HG03354 (cell line): Measurements from ENCODE around the gene TSC22D3.

ENCODE experiments used
- ATAC-seq: cut with Tn5 transposase; IDR thresholded peaks from one replicate; pipeline ENCODE4 v1.9.1; 2021; ENCODE audit warnings: mild to moderate bottlenecking; ENCODE audit not compliant: unreplicated experiment, poor library complexity, severe bottlenecking

The TSC22D3 gene

DNA sequence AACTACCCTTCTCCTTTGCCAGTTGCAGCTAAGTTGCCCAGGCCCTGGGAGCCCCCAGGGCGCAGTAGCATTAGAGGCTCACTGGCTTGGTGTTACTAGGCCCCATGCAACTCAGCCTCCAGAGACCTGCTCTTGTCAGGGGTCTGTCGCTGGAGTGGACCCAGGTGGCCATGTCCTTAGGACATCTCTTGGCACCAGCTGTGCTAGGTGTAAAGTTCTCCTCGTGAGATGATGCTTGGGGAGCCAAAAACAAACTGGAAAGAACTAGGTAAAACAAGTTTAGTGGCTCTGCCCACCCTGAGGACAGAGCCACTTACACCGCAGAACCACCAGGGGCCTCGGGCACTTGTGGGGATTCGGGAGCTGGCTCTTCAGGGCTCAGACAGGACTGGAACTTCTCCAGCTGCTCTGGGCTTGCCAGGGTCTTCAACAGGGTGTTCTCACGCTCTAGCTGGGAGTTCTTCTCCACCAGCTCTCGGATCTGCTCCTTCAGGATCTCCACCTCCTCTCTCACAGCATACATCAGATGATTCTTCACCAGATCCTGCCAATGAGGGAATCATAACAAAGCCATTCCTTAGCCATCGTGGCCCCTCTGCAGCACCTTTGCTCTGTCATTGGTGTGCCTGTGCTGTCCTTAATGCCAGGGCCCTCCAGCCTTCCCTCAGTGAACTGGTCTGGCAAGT is 61.2 kb downstream of the TSC22D3 start:
- no peak for ATAC-seq

DNA sequence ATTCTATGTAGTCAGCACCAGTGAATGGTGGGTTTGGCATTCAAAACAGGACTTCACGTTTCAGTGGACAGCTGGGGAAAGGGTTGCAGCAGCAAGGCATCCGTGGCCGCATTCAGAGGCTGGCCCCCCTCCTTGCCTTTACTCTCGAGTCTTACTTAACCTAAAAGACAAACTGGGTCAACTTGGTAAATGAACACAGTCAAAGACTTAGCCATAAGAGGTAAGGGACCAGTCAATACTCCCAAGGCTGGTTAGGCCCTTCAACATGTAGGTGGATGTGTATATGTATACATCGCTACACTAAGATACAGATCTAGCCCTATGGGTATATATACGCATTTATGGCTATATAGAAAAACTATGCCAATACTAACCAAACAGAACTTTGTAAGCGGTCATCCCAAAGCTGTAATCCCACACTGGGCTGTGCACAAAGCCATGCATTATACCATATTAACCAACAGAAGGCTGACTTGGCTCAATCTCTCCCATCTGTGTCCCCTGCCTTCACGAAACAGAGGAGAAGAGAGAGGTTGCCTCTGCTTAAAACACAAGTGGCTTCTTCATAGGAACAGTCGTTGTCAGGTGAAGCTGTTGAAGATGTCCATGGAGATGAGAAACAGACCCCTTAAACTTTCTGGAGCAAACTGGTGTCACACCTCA is 61.9 kb downstream of the TSC22D3 start:
- no peak for ATAC-seq

DNA sequence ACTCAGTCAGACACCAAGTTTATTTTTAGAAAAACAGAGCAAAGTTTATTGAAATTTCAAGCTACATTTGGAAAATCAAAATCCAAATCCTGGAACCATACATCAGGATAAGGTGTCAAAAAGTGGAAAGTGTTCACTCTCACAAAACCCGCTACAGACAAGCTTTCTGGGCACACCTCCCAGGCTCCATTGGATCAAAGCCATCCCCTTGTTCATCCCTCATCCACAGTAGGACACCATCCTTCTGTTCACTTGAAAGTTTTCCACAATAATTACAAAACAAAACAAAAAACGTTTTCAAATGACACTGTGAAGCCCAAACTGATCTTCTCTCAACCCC is 62.4 kb downstream of the TSC22D3 start:
- ATAC-seq, result no peak

DNA sequence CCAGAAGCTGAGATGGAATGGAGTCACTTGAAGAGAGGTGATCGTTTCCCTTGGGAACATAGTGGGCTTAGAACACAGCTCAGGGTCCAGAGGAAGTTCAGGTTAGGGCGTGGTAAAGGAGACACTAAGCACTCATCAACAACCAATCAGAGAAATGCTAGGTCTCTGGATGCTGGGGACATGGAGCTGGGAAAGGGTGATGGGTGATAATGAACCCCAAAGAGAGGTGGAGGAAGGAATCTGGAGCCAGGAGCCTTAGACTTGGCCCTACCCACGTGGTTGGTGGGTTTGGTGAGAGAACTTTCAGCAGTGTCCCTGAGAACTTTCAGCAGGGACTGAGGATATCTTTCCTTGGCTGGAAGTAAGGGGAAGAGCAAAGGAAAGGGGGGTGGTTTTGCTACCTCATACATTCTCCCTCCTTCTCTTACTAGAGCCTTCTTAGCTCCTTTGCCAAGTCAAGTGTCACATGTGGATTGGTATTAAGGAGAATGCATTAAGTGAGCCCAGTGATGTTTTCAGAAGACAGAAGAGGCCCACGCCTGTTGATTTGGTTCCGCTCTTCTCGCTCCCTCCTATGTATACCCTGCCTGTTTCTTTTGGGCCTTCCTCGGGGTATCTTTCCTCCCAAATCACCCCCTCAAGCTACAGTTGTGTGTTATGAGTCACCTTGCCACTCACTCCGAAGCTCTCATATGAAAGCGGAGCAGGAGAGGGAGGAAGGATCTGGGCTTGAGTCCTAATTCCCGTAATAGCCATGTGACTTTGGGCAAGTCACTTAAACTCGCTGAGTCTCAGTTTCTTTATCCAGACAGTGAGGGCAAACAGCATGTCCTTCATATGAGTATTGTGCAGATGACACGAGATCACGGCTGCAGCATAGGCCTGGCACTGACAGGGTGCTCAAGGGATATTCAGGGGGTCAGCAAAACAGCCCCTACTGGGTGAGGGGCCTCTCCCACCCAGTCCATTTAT is 63.1 kb downstream of the TSC22D3 start:
- no peak for ATAC-seq

DNA sequence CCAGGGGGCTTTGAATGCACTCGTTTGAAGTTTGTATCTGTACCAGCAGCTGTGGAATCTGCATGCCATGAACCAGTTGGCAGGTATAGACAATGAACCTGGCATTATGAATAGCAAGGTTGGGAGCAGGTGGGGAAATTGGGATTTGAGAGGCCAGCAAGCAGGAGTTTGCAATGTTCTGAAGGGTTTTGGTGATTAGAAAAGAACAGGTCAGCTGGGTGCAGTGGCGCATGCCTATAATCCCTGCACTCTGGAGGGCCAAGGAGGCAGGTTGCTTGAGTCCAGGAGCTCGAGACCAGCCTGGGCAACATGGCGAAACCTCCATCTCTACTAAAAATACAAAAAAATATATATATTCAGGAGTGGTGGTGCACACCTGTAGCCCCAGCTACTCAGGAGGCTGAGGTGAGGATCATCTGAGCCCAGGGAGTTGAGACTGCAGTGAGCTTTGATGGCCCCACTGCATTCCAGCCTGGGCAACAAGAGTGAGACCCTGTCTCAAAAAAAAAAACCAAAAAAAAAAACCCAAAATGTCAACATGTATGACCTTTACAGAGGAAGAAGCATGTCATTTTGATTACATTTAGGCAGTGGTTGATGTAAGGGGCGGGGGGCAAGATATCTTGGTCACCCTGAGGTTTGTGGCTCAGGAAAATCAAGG is 63.9 kb downstream of the TSC22D3 start:
- no peak for ATAC-seq

DNA sequence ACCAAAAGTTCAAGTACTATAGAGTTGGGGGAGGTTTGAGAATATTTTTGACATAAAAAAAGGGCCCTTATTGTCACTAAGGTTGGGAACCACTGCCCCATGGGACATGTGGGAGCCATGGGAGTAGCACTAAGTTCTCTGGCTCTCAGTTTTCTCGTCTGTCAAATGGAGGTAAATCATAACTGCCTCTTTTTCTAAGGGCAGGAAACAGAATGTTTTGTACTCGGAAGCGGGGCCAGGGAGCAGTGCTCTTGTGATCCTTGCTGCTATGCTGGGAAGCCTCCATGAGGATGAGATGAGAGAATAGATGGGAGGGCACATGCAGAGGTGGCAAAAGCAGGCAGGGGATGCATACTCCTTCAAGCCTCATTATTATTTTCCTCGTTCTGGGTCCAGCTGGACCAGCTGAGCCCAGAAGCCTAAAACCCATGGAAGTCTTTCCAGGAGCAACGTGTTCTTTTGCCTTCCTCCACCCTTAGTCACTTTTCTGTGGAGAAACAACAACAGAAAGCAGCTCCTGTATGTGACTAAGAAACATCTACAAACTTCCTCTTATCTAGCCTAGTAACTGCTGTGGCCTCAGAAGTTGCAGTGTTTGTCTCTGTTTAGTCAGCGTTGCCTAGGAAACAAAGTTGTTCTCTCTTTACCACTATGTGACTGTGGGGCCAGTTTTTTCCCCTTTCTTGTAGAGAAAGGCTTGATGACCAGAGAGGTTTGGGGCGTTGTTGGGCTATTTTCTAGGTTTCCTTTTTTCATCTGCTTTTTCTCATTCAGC is 64.8 kb downstream of the TSC22D3 start:
- peak; percentile 83 for ATAC-seq

DNA sequence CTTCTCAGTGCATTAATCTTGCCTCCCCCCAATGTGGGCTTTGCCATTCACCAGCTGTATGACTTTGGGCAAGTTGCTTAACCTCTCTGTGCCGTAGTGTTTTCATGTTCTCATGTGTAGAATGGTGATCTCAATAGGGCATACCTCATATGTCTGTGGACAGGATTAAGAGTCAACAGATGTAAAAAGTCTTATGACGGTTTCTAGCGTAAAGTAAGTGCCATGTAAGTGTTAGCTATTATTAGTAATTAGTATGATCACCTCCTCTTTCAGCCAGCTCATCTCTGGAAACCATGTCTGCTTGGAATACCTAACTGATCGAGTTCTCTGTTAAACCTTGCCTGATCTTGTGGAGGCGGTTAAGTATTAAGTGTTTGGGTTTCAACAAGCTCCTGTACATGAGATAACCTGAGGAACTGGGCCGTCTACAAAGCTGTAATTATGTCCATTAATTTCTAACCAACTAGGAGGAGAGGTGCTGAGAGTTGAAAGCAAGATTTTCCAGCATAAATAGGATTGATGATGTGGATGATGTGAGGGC is 66.3 kb downstream of the TSC22D3 start:
- ATAC-seq, result peak; percentile 37

DNA sequence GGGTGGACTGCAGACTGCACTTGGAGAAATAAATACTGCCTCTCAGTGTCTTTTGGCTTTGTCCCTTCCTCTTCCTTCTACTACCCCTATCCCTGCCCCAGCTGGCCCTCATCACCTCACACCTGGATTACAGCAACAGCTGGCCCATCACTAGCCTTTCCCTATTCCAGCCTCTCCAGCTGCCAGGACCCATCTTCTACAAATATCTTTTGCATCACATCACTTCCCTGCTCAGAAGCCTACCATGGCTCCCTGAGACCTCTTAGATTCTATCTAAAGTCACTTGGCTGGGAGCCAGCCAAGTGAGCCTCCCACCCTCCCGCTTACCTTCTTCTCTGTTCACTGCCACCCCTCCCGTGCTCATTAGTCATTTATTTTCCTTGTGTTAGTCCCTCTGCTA is 66.8 kb downstream of the TSC22D3 start:
- no peak for ATAC-seq

DNA sequence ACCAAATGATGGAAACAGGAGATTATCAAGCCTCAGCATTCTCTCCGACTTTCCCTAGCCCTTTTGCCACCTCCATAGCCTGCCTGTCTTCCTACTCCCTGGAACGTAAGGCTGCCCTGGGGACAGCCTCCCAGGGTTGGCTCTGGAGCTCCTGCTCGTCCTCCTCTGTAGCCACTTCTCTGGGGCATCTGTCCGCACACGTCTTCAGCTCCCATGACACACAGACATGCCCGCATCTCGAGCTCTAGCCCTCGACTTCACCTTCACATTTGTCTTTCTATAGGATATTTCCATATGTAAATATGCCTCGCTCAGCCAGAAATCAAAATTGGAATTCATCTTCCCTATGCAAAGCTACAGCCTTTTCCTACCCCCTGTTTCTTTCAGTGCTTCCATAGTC is 67.7 kb downstream of the TSC22D3 start:
- ATAC-seq, result no peak

DNA sequence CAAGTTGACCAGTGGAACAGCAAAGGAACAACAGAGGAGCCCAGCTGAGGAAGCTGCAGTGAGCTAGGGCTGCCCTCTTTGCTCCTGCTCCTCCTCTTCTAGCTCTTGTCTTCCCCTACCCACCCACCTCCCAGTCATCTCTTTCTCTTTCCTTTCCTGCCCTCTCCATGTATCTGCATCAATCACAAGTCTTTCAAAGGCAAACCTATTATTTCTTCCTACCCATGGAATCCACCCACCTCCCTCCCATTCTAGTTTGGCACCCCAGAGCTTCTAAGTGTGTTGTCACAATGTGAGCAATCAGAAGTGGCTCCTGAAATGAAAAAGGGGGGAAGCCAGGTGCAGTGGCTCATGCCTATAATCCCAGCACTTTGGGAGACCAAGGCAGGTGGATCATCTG is 69.3 kb downstream of the TSC22D3 start:
- ATAC-seq, result no peak

DNA sequence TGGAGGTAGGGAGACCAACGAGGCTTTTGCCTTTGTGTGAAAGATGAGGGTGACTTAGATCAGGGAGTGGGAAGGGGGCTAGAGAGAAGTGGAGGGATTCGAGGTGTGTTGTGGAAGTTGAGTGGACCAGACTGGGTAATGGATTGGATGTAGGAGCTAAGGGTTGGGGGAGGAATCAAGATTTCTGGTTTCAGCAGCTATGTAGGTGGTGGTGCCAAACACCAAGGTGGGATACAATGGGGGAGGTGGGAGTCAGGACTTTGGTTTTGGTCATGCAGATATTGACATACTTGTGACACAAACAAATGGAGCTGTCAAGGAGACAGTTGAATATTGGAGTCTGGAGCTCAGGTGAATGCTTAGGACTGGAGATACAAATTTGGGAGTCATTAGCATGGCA is 71.0 kb downstream of the TSC22D3 start:
- no peak for ATAC-seq

DNA sequence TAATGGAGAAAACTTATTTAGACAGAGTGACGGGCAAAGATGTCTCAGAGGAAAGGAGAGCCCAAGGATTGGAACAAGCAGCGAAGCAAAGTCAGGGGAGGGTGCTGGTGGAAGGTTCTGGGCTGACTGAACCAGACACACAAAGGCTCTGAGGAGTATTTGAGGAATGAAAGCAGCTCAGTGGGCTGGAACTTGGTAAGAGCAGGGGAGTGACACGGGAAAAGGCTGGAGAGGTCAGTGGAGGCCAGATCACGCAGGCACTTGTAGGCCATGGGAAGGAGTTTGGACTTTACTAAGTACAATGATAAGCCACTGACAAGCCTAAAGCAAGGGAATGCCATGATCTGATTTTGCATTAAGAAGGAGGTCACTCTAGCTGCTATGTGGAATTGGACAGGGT is 71.4 kb downstream of the TSC22D3 start:
- no peak for ATAC-seq

DNA sequence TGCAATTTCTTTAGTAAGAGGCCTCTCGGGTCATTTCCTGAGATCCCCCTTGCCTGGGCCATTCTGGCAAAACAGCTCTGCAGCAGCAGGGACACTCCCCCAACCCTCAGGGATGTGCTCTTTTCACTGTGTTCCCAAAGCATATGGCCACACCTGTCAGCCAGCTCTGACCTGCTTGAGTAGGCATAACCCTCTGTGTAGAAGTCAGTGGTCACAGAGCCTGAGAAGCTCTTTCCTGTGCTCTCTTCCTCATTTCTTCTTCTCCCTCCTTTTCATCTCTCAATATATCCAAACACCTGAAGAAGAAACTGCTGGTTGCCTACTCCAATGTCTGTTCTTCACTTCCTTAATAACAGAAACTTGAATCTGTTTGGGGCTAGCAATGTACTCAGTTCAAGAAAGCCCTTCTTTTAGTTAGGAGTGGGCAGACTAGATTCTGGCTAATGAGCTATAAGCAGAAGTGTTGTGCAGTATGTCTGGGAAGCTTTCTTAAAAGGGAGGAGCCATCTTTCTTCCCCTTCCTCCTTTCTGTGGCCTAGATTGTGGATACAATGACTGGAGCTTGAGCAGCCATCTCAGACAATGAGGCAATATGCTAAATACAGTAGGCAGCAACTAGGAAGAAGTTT is 74.0 kb downstream of the TSC22D3 start:
- ATAC-seq, result peak; percentile 83

DNA sequence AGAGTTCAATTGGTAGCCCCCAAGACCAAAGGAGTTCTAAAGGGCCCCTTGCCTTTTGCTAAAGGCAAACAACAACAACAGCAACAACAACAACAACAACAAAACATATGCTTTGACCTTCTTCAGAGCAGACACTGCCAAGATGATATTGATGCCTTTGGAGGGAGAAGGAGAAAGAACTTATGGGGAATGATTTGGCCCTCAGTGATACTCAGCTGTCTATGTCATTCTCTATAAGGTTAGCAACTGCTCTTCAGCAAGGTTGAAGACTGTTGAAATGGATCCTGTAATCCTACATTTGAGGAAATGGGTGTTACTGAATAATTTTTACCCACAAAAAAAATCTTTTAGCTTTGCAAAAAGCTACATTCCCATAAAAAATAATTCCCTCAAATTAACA is 74.8 kb downstream of the TSC22D3 start:
- ATAC-seq, result no peak

DNA sequence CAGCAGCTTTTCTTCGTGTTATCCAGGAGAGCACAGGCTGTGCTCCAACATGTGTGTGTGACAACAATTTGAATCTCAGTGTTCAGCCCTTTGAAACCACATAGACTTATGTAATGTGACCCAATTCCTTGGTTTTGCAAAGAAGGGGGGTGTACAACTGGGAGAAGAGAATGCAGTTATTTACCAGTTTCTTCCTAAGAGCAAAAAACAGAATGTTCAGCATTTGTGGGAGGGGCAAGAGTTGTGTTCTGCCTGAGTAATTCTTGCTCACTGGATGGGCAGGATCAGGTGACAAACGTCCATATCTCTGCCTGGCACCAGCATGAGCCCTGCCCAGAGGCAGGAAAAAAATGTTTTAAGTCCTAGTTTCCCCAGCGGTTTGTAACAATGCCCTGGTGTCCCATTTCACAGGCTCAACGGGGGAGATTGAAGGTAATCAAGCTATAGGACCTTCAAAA is 75.2 kb downstream of the TSC22D3 start:
- no peak for ATAC-seq

DNA sequence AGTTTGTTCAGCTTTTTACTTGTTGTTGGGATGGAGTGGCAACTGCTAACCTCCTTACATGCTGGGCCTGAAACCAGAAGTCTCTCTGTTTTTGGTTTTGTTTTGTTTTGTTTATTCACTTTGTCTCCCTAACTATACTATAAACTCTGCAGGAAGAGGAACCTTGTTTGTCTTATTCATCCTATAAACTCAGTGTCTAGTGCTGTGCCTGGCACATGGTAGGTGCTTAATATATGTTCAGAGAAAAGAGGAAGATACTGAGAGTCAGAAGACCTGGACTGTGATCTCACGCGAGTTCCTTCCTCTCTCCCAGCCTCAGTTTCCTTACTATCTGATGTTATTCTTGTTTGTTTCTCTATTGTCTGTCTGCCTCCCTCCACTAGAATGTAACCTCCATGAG is 76.0 kb downstream of the TSC22D3 start:
- ATAC-seq, result no peak

DNA sequence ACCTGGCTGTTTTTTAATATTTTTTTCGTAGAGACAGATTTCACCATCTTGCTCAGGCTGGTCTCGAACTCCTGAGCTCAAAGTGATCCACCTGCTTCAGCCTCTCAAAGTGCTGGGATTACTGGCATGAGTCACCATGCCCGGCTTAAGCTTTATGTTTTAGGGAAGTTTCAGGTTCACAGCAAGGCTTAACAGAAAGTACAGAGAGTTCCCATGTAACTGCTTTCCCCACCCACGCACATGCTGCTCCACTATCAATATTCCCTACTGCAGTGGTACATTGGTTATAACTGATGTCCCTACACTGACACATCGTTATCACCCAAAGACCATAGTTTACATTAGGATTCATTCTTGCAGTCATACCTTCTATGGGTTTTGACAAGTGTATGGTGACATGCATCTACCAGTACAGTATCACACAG is 84.6 kb downstream of the TSC22D3 start:
- ATAC-seq, result no peak

DNA sequence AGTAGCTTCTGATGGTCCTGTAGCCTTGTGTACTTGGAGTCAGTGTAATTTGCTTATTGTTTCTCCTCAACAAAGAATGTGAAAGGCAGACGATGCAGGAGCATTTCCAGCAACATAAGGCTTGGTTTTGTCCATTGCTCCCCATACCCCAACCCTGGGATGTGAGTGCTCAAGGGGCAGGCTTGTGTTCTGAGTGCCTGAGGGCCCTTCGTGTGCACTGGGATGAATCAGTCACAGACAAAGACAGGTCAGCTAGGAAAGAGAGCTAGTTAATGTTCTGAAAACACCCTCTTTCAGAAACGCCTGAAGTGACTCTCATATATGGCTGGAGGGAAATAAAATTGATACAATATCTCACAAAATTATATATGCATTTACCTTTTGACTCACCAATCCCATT is 88.1 kb downstream of the TSC22D3 start:
- ATAC-seq, result no peak

DNA sequence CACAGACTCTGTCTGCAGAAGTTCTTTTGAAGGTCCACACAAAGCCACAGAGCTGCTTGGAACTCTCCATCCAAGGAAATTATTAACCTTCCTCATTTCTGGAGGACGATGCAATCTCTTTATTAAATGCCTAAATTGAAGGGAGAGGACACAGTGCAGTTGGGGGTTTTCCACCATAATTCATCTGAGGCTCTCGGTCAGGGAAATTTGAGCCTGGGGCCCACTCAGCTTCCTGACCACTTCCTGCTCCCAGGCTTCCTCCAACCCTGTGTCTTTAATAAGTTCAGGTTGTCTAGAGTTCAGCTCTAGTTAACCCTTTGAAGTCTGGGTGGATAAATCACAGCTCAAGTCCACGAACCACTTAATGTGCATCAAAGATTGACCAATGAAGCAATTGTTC is 88.8 kb downstream of the TSC22D3 start:
- no peak for ATAC-seq
